ENCODE results near the gene SMARCC1. TPM values are rescaled to one million over a fixed set of nuclear protein-coding genes. Genes with fewer than 3 reads are reported as not detected.

Gene SMARCC1
- total RNA-seq, result 24.9 and 32.0 TPM in 2 replicates

GRCh38 chr3:47781685-47782445, at the start of gene SMARCC1:
Gene SMARCC1, minus strand, starts transcription at chr3:47781893. Its CDS starts 96 bp downstream, at chr3:47781797.

DNA sequence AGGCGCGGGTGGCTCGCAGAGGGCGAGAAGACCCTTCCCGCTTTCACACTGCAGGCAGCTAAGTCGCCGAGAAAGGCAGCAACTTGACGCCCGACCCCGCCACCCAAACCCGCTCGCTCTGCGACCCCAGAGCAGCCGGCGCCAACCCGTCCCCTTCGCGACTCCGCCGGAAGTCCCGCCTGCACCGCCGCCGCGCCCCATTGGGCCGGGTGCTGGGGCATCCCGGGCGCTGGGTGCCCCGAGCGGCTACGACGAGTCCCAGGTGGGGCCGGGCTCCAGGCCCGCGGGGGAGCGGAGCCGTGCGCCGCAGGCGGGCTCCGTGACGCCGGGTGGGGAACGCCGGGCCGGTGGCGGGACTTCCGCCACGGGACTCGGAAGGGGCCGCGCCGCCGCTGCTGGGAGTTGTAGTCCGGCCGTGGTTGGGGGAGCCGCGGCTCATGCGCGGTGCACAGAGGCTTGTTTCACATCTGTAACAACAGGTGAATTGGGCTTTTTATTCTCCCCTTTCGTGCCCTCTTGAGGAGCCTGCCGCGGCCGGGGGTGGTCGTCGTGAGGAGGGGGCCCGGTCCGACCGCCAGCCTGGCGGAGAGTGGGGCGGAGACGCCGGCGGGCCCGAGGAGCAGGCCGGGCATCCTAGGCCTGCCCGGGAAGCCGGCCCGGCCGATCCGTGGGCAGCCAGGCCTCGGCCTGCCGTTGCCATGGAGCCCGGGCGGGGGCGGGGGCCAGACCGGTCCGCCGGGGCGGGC, 21.2 kb upstream of the SMARCC1 start, which contains the start of gene DHX30:
TSS of gene DHX30 (plus strand) at position 405 of the 746 bp plus-strand sequence. CDS start 7,546 bp downstream, outside the sequence.

GRCh38 chr3:47578691-47579632, 202.7 kb downstream of the SMARCC1 start, which contains the start of gene CSPG5:
Gene CSPG5, minus strand, starts transcription at chr3:47578865. Its CDS starts 172 bp downstream, at chr3:47578693.

Other genes starting within 250 kb of the SMARCC1 start
- 0.11 and 0.26 TPM in 2 replicates for gene CSPG5, start 203.0 kb downstream of the SMARCC1 start, total RNA-seq
- 42.5 and 51.6 TPM in 2 replicates for gene DHX30, start 21.2 kb upstream of the SMARCC1 start, total RNA-seq
- gene MAP4, start 234.5 kb upstream of the SMARCC1 start, total RNA-seq, result 40.2 and 40.6 TPM in 2 replicates

Data from dermis lymphatic vessel endothelial cell (primary cell).